Measurements from ENCODE around the gene L3MBTL4. TPM values are rescaled to one million over a fixed set of nuclear protein-coding genes. Genes with fewer than 3 reads are reported as not detected.
"Not testable (repeated sequence)": the region's sequence is repeated elsewhere in the genome, so short reads cannot be mapped to it uniquely, and the experiment has no call there.

The L3MBTL4 gene
- total and polyA plus RNA-seq, 4 donors = 2.3 to 15.0 (median 5.0) TPM

DNA sequence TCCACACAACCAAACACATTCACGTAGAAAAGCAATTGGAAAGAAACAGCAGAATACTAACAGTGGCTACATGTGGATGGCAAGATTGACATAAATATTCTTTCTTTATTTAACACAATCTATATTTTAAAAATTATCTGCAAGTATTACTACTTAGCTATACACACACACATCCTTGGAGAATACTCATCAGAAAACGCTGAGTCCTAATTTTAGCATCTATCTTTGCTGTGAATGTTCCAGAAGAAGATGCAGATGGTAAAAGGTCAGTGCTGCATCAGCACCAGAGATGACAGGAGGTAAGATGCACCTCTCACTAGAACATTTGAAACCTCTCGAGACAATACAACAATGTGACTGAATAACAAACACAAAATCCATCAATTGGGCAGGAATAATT lies 148.5 kb downstream of the L3MBTL4 start:
- WGBS = 93% methylated on average over 3 of the region's 3 CpGs
- no peak overlapping the region for H3K4me3 ChIP-seq (ENCODE audit: low read depth in 1 of 3, low read length in 3 of 3)
- H3K9ac ChIP-seq (ENCODE audit: low read depth in 1 of 2, low read length in 2 of 2) = no peak overlapping the region
- TF ChIP-seq GABPA (IDR thresholded peaks at IDR 0.05 in 1 of 2, conservative IDR thresholded peaks at IDR 0.05 in 1 of 2) (no peak), JUND (IDR thresholded peaks at IDR 0.05) (no peak), YY1 (IDR thresholded peaks at IDR 0.05) (no peak), TAF1 (conservative IDR thresholded peaks at IDR 0.05) (no peak), RXRA (IDR thresholded peaks at IDR 0.05) (no peak)
- TF ChIP-seq, protein P1, sequence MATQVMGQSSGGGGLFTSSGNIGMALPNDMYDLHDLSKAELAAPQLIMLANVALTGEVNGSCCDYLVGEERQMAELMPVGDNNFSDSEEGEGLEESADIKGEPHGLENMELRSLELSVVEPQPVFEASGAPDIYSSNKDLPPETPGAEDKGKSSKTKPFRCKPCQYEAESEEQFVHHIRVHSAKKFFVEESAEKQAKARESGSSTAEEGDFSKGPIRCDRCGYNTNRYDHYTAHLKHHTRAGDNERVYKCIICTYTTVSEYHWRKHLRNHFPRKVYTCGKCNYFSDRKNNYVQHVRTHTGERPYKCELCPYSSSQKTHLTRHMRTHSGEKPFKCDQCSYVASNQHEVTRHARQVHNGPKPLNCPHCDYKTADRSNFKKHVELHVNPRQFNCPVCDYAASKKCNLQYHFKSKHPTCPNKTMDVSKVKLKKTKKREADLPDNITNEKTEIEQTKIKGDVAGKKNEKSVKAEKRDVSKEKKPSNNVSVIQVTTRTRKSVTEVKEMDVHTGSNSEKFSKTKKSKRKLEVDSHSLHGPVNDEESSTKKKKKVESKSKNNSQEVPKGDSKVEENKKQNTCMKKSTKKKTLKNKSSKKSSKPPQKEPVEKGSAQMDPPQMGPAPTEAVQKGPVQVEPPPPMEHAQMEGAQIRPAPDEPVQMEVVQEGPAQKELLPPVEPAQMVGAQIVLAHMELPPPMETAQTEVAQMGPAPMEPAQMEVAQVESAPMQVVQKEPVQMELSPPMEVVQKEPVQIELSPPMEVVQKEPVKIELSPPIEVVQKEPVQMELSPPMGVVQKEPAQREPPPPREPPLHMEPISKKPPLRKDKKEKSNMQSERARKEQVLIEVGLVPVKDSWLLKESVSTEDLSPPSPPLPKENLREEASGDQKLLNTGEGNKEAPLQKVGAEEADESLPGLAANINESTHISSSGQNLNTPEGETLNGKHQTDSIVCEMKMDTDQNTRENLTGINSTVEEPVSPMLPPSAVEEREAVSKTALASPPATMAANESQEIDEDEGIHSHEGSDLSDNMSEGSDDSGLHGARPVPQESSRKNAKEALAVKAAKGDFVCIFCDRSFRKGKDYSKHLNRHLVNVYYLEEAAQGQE (IDR thresholded peaks at IDR 0.05) = no peak
- TF ChIP-seq, protein P2, sequence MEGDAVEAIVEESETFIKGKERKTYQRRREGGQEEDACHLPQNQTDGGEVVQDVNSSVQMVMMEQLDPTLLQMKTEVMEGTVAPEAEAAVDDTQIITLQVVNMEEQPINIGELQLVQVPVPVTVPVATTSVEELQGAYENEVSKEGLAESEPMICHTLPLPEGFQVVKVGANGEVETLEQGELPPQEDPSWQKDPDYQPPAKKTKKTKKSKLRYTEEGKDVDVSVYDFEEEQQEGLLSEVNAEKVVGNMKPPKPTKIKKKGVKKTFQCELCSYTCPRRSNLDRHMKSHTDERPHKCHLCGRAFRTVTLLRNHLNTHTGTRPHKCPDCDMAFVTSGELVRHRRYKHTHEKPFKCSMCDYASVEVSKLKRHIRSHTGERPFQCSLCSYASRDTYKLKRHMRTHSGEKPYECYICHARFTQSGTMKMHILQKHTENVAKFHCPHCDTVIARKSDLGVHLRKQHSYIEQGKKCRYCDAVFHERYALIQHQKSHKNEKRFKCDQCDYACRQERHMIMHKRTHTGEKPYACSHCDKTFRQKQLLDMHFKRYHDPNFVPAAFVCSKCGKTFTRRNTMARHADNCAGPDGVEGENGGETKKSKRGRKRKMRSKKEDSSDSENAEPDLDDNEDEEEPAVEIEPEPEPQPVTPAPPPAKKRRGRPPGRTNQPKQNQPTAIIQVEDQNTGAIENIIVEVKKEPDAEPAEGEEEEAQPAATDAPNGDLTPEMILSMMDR (IDR thresholded peaks at IDR 0.05; ENCODE audit: low read depth, low read length, missing input control) = no peak
- TF ChIP-seq, protein P3, sequence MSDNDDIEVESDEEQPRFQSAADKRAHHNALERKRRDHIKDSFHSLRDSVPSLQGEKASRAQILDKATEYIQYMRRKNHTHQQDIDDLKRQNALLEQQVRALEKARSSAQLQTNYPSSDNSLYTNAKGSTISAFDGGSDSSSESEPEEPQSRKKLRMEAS (IDR thresholded peaks at IDR 0.05) = no peak
- TF ChIP-seq, protein P4, sequence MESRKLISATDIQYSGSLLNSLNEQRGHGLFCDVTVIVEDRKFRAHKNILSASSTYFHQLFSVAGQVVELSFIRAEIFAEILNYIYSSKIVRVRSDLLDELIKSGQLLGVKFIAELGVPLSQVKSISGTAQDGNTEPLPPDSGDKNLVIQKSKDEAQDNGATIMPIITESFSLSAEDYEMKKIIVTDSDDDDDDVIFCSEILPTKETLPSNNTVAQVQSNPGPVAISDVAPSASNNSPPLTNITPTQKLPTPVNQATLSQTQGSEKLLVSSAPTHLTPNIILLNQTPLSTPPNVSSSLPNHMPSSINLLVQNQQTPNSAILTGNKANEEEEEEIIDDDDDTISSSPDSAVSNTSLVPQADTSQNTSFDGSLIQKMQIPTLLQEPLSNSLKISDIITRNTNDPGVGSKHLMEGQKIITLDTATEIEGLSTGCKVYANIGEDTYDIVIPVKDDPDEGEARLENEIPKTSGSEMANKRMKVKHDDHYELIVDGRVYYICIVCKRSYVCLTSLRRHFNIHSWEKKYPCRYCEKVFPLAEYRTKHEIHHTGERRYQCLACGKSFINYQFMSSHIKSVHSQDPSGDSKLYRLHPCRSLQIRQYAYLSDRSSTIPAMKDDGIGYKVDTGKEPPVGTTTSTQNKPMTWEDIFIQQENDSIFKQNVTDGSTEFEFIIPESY (IDR thresholded peaks at IDR 0.05) = no peak
- peaks cover 1 to 5% (median 3%) of the 10 kb centered on the region in 4 donors for H3K36me3 ChIP-seq (ENCODE audit: control insufficient read depth in 4 of 4, insufficient read depth in 3 of 4, low read depth in 1 of 4, low read length in 3 of 4)
- no peak overlapping the region for H3K27ac ChIP-seq (ENCODE audit: low read depth in 1 of 2, low read length in 2 of 2)
- H3K4me1 ChIP-seq (ENCODE audit: control insufficient read depth in 4 of 4, insufficient read depth in 4 of 4, low read length in 3 of 4) = no peaks in the 10 kb centered on the region
- no peaks in the 10 kb centered on the region for H3K9me3 ChIP-seq (ENCODE audit: control insufficient read depth in 4 of 4, low read length in 3 of 4)
- no peak for DNase-seq (ENCODE audit: low spot score)
- H3K27me3 ChIP-seq (ENCODE audit: control insufficient read depth in 4 of 4, insufficient read depth in 4 of 4, low read length in 3 of 4) = no peaks in the 10 kb centered on the region

GRCh38 chr18:6261938-6262337 lies 152.8 kb downstream of the L3MBTL4 start:
- no peak overlapping the region for H3K4me3 ChIP-seq (ENCODE audit: low read depth in 1 of 3, low read length in 3 of 3)

DNA sequence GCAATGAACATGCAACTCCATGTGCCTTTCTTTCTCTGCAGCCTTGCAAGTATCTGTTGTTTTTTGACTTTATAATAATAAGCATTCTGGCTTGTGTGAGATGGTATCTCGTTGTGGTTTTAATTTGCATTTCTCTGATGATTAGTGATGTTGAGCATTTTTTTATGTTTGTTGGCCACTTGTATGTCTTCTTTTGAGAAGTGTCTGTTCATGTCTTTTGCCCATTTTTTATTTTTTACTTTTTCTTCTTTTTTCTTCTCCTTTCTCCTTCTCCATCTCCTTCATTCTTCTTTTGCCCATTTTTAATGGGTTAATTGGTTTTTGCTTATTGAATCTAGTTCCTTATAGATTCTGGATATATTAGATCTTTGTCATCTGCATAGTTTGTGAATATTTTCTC lies 155.4 kb downstream of the L3MBTL4 start:
- not testable (repeated sequence) for H3K36me3 ChIP-seq (ENCODE audit: control insufficient read depth in 4 of 4, insufficient read depth in 3 of 4, low read depth in 1 of 4, low read length in 3 of 4); H3K9me3 ChIP-seq (ENCODE audit: control insufficient read depth in 4 of 4, low read length in 3 of 4); H3K4me1 ChIP-seq (ENCODE audit: control insufficient read depth in 4 of 4, insufficient read depth in 4 of 4, low read length in 3 of 4); H3K27ac ChIP-seq (ENCODE audit: low read depth in 1 of 2, low read length in 2 of 2); H3K9ac ChIP-seq (ENCODE audit: low read depth in 1 of 2, low read length in 2 of 2); DNase-seq (ENCODE audit: low spot score); H3K4me3 ChIP-seq (ENCODE audit: low read depth in 1 of 3, low read length in 3 of 3); H3K27me3 ChIP-seq (ENCODE audit: control insufficient read depth in 4 of 4, insufficient read depth in 4 of 4, low read length in 3 of 4)
- 92% methylated on average over 1 of the region's 1 CpG for WGBS

More at GRCh38 chr18:6261938-6262337, 152.8 kb downstream of the L3MBTL4 start:
- H3K27me3 ChIP-seq (ENCODE audit: control insufficient read depth in 4 of 4, insufficient read depth in 4 of 4, low read length in 3 of 4) = no peaks in the 10 kb centered on the region
- H3K36me3 ChIP-seq (ENCODE audit: control insufficient read depth in 4 of 4, insufficient read depth in 3 of 4, low read depth in 1 of 4, low read length in 3 of 4) = peaks cover 0 to 8% (median 5%) of the 10 kb centered on the region in 4 donors
- no peak overlapping the region for H3K27ac ChIP-seq (ENCODE audit: low read depth in 1 of 2, low read length in 2 of 2)
- TF ChIP-seq GABPA (IDR thresholded peaks at IDR 0.05 in 1 of 2, conservative IDR thresholded peaks at IDR 0.05 in 1 of 2) (no peak), HNF4A (conservative IDR thresholded peaks at IDR 0.05) (peak; percentile 5 to 55), NR2F2 (IDR thresholded peaks at IDR 0.05) (no peak), TAF1 (conservative IDR thresholded peaks at IDR 0.05) (no peak), HNF4G (IDR thresholded peaks at IDR 0.05) (no peak), RAD21 (IDR thresholded peaks at IDR 0.05) (no peak), SP1 (IDR thresholded peaks at IDR 0.05) (no peak)
- peaks cover 0 to 2% (median 0%) of the 10 kb centered on the region in 4 donors for H3K9me3 ChIP-seq (ENCODE audit: control insufficient read depth in 4 of 4, low read length in 3 of 4)
- H3K9ac ChIP-seq (ENCODE audit: low read depth in 1 of 2, low read length in 2 of 2) = no peak overlapping the region
- no peaks in the 10 kb centered on the region for H3K4me1 ChIP-seq (ENCODE audit: control insufficient read depth in 4 of 4, insufficient read depth in 4 of 4, low read length in 3 of 4)
- WGBS = 88% methylated on average over 8 of the region's 8 CpGs
- no peak for DNase-seq (ENCODE audit: low spot score)

Measured in liver (tissue), 9 donors.